Heart left ventricle (tissue), 13 donors: ENCODE measurements around the gene ALPK3.

Experiments
- CTCF ChIP-seq, 12 donors: fragments of 200-600 bp; sonication (generic) in 4 of 12; IDR thresholded peaks; one replicate each; pipeline versions ENCODE4 v1.5.0 to v1.8.0; 2018 to 2022; ENCODE audit warnings: antibody characterized with exemption in 12 of 12, mild to moderate bottlenecking in 5 of 12
- POLR2A ChIP-seq, 2 donors: fragments of 450-650 bp; IDR thresholded peaks; one replicate each; pipeline ENCODE4 v1.6.1; 2017; ENCODE audit warnings: antibody characterized with exemption in 2 of 2, mild to moderate bottlenecking in 2 of 2, moderate library complexity in 2 of 2
- donor health status: ischemic (EF 13 %, LVEDD 7.1; RV severe dilation, severe dysfunction).
- donor health status: DM: no; HTN: yes; CAD: no.
- donor health status: DM: no; HTN: no; CAD: no.
- donor health status: ischemic (EF 25% LVEDD 6.9; RV normal size, moderate dysfunction).
- donor health status: ischemic (EF 25% LVEDD 5.7; RV mildly dilated, moderate dysfunction).
- donor health status: ischemic (EF 35%, LVEDD 5.7; RV mildly dilated, moderate dysfunction).
- donor health status: nonischemic (EF 11% LVEDD 7.7; RV severe dilation, severe dysfunction).
- donor health status: DM: yes; HTN: yes; CAD: no.
- donor health status: PGD.
- donor health status: ischemic (EF 29% LVEDD 5.4; RV normal size, mild dysfunction).
- donor health status: nonischemic (EF 23%, LVEDD 6.1; RV moderate dilation, normal function).

DNA sequence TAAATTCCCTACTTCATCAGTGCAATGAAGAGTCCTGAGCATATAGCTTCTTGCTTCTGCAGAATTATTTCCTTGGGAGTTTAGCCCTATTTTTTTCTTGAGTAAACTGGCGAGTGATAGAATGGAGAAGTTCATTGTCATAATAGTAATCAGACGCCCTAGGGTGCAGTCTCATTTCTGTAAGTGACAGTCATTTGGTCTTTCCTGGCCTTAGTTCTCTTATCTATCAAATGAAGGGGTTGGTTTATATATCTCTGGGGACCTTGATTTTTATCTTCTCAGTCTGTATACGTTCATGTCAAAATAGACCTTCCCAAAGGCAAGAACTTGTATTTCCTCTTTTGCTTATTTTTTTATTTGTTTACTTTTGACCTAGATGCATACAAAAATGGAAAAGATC is 9.9 kb upstream of the ALPK3 start:
- TF ChIP-seq CTCF (IDR thresholded peaks at IDR 0.05), result no peak
- TF ChIP-seq POLR2A (IDR thresholded peaks at IDR 0.05), result no peak
